ENCODE results near the gene SDCCAG8.

Gene SDCCAG8

DNA sequence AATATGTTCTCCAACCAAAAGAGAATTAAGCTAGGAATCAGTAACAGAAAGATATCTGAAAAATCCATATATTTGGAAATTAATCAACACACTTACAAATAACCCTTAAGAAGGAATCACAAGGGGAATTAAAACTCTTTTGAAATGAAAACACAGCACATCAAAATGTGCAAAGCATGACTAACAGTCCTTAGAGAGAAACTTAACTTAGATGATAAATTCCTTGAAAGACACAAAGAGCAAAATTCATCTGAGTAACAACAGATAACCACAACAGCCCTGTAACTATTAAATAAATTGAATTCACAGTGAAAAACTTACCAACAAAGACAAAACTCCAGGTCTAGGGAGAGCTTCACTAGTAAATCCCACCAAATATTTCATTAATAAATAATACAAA lies 283.8 kb downstream of the SDCCAG8 start:
- Histone ChIP-seq H2AFZ (ENCODE audit: low read depth, low read length) (no peak overlapping the region), H3K27ac (ENCODE audit: low read length) (no peak overlapping the region), H3K36me3 (replicated peaks; ENCODE audit: low read depth, low read length) (no peaks in the 10 kb centered on the region), H3K4me3 (ENCODE audit: low read length) (no peak overlapping the region), H3K79me2 (ENCODE audit: low read length) (no peaks in the 10 kb centered on the region), H4K20me1 (ENCODE audit: insufficient read depth, low read length) (no peaks in the 10 kb centered on the region), H3K9me3 (ENCODE audit: insufficient read depth, low read length) (no peaks in the 10 kb centered on the region), H3K4me2 (ENCODE audit: low read length) (no peak overlapping the region), H3K27me3 (ENCODE audit: low read depth, low read length) (no peaks in the 10 kb centered on the region), H3K4me1 (ENCODE audit: low read length) (no peaks in the 10 kb centered on the region), H3K9ac (ENCODE audit: low read length) (no peak overlapping the region)
- TF ChIP-seq, protein P1, sequence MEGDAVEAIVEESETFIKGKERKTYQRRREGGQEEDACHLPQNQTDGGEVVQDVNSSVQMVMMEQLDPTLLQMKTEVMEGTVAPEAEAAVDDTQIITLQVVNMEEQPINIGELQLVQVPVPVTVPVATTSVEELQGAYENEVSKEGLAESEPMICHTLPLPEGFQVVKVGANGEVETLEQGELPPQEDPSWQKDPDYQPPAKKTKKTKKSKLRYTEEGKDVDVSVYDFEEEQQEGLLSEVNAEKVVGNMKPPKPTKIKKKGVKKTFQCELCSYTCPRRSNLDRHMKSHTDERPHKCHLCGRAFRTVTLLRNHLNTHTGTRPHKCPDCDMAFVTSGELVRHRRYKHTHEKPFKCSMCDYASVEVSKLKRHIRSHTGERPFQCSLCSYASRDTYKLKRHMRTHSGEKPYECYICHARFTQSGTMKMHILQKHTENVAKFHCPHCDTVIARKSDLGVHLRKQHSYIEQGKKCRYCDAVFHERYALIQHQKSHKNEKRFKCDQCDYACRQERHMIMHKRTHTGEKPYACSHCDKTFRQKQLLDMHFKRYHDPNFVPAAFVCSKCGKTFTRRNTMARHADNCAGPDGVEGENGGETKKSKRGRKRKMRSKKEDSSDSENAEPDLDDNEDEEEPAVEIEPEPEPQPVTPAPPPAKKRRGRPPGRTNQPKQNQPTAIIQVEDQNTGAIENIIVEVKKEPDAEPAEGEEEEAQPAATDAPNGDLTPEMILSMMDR (IDR thresholded peaks at IDR 0.05; ENCODE audit: low read depth, low read length), result no peak
- TF ChIP-seq EZH2phosphoT487 (IDR thresholded peaks at IDR 0.05; ENCODE audit: low read depth), result no peak

DNA sequence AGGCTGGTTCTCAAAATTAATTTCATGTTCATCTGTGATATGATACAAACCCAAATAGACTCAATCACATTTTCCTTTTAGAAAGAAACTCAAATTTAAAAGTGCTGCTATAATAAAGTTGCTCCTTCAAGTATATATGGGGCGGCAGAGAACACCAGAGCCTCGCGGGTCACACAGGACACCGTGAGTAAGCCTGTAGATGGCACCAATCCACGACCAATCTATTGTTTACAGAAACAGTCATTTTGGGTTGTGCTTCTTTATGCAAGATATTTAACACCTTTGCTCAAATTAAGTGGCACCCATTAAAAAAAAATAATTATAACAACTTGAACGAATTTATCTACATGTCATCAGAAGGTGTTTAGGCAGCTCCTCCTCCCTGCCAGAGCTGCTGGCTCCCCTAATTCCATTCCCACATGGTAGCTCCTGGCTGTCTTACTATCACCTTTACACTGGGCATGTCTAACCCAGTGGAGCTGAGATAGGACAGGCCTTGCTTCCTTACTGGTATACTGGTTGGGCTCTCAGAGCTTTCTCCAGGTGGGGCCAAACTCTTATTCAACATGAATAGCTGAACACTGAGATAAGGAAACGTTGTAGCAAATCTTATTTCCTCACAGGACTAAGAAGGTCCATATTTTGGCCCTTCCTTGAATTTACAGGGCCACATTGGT lies 287.0 kb downstream of the SDCCAG8 start:
- Histone ChIP-seq H3K4me2 (ENCODE audit: low read length) (no peak overlapping the region), H3K27ac (ENCODE audit: low read length) (no peak overlapping the region), H3K79me2 (ENCODE audit: low read length) (no peaks in the 10 kb centered on the region), H3K9me3 (ENCODE audit: insufficient read depth, low read length) (no peaks in the 10 kb centered on the region), H3K27me3 (ENCODE audit: low read depth, low read length) (no peaks in the 10 kb centered on the region), H3K4me1 (ENCODE audit: low read length) (no peaks in the 10 kb centered on the region), H3K9ac (ENCODE audit: low read length) (no peak overlapping the region), H3K36me3 (replicated peaks; ENCODE audit: low read depth, low read length) (no peaks in the 10 kb centered on the region), H3K4me3 (ENCODE audit: low read length) (no peak overlapping the region), H4K20me1 (ENCODE audit: insufficient read depth, low read length) (no peaks in the 10 kb centered on the region), H2AFZ (ENCODE audit: low read depth, low read length) (no peak overlapping the region)
- TF ChIP-seq EZH2phosphoT487 (IDR thresholded peaks at IDR 0.05; ENCODE audit: low read depth), result no peak
- TF ChIP-seq, protein P1 (IDR thresholded peaks at IDR 0.05; ENCODE audit: low read depth, low read length), result peak; percentile 56

DNA sequence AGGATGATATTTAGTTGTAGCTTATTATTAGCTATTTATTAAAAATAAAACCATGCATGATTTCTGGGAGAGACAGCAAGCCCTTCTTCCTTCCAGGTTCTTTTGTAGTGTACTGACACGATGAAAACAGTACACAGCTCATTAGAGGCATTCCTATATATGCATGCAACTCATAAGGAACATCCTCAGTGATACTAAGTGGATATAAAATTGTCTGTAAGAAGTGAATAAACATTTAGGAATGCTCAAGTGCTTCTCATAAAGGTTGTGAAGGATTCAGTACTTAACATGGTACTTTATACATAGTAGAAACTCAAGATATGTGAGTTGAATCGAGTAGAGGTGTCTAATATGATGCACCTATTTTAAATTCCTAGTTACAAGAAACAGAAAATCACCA lies 287.7 kb downstream of the SDCCAG8 start:
- Histone ChIP-seq H4K20me1 (ENCODE audit: insufficient read depth, low read length) (no peaks in the 10 kb centered on the region), H3K79me2 (ENCODE audit: low read length) (no peaks in the 10 kb centered on the region), H3K9ac (ENCODE audit: low read length) (no peak overlapping the region), H3K4me2 (ENCODE audit: low read length) (no peak overlapping the region), H3K4me3 (ENCODE audit: low read length) (no peak overlapping the region), H3K36me3 (replicated peaks; ENCODE audit: low read depth, low read length) (no peaks in the 10 kb centered on the region), H3K27me3 (ENCODE audit: low read depth, low read length) (no peaks in the 10 kb centered on the region), H3K9me3 (ENCODE audit: insufficient read depth, low read length) (no peaks in the 10 kb centered on the region), H3K4me1 (ENCODE audit: low read length) (no peaks in the 10 kb centered on the region), H3K27ac (ENCODE audit: low read length) (no peak overlapping the region), H2AFZ (ENCODE audit: low read depth, low read length) (no peak overlapping the region)
- TF ChIP-seq EZH2phosphoT487 (IDR thresholded peaks at IDR 0.05; ENCODE audit: low read depth), result no peak
- TF ChIP-seq, protein P1 (IDR thresholded peaks at IDR 0.05; ENCODE audit: low read depth, low read length), result no peak

DNA sequence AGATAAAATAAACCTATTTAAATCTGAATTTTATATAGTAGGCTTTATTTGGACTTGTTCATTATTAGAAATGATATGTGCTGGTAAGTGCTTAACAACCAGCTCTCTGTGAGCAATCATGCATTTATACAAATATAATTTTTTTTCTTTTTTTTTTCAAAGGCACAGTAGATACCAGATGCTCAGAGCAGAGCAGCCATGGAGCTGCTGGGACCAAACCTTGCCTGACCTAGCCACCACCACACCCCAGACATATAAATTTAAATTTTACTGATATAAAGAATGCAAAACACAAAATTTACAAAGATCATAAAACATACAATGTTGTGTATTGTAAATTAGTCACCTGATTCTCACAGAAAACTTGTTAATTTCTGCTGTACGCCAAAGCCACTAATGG lies 290.6 kb downstream of the SDCCAG8 start:
- Histone ChIP-seq H4K20me1 (ENCODE audit: insufficient read depth, low read length) (no peaks in the 10 kb centered on the region), H3K79me2 (ENCODE audit: low read length) (no peaks in the 10 kb centered on the region), H3K4me2 (ENCODE audit: low read length) (no peak overlapping the region), H3K36me3 (replicated peaks; ENCODE audit: low read depth, low read length) (no peaks in the 10 kb centered on the region), H3K9me3 (ENCODE audit: insufficient read depth, low read length) (no peaks in the 10 kb centered on the region), H3K27me3 (ENCODE audit: low read depth, low read length) (no peaks in the 10 kb centered on the region), H3K9ac (ENCODE audit: low read length) (no peak overlapping the region), H3K27ac (ENCODE audit: low read length) (no peak overlapping the region), H2AFZ (ENCODE audit: low read depth, low read length) (no peak overlapping the region), H3K4me3 (ENCODE audit: low read length) (no peak overlapping the region), H3K4me1 (ENCODE audit: low read length) (peaks cover 6% of the 10 kb centered on the region)
- TF ChIP-seq, protein P1 (IDR thresholded peaks at IDR 0.05; ENCODE audit: low read depth, low read length), result no peak
- no peak for TF ChIP-seq EZH2phosphoT487 (IDR thresholded peaks at IDR 0.05; ENCODE audit: low read depth)
